HG03060 (cell line): ENCODE data around the gene CBLN3.

Source experiments
- ATAC-seq: cut with Tn5 transposase; IDR thresholded peaks from one replicate; pipeline ENCODE4 v1.9.1; 2021; ENCODE audit warnings: low read depth, moderate number of reproducible peaks; ENCODE audit not compliant: unreplicated experiment

The CBLN3 gene

GRCh38 chr14:24439830-24440605, 10.6 kb upstream of the CBLN3 start:
- no peak for ATAC-seq

GRCh38 chr14:24439257-24439656, 9.8 kb upstream of the CBLN3 start:
- ATAC-seq, result no peak

- ATAC-seq, result no peak
These were observed 9.0 kb upstream of the CBLN3 start for GRCh38 chr14:24438223-24439097.

GRCh38 chr14:24437736-24438067, 8.2 kb upstream of the CBLN3 start:
- no peak for ATAC-seq

- ATAC-seq, result no peak
These were observed 7.7 kb upstream of the CBLN3 start for GRCh38 chr14:24437020-24437735.

GRCh38 chr14:24436355-24437019, 7.0 kb upstream of the CBLN3 start:
- ATAC-seq, result no peak

- no peak for ATAC-seq
These were observed 6.5 kb upstream of the CBLN3 start for GRCh38 chr14:24435998-24436354.

GRCh38 chr14:24435192-24435810, 5.8 kb upstream of the CBLN3 start:
- ATAC-seq, result no peak

GRCh38 chr14:24434676-24435075, 5.2 kb upstream of the CBLN3 start:
- ATAC-seq, result no peak

GRCh38 chr14:24434036-24434435, 4.6 kb upstream of the CBLN3 start:
- ATAC-seq, result no peak

- no peak for ATAC-seq
These were observed 3.0 kb upstream of the CBLN3 start for GRCh38 chr14:24432259-24433131.

GRCh38 chr14:24431569-24432258, 2.2 kb upstream of the CBLN3 start:
- peak; percentile 45 for ATAC-seq

GRCh38 chr14:24430682-24431568, 1.5 kb upstream of the CBLN3 start:
- no peak for ATAC-seq

GRCh38 chr14:24430143-24430681, 744 bp upstream of the CBLN3 start:
- ATAC-seq, result peak; percentile 15

- no peak for ATAC-seq
These were observed 657 bp downstream of the CBLN3 start for GRCh38 chr14:24428628-24429394.

GRCh38 chr14:24427537-24428508, 1.6 kb downstream of the CBLN3 start:
- no peak for ATAC-seq
